ENCODE data around the gene FAM120A.

GRCh38 chr9:93575796-93576257 is 124.3 kb downstream of the FAM120A start:
- TF ChIP-seq CTCF (IDR thresholded peaks at IDR 0.05) (no peak), POLR2A (IDR thresholded peaks at IDR 0.05) (peak in 2 of 3 donors; percentile 63 to 67)

Data from body of pancreas (tissue), 4 donors.